Measurements from ENCODE around the gene FAM193B. TPM values are rescaled to one million over a fixed set of nuclear protein-coding genes. Genes with fewer than 3 reads are reported as not detected.

Gene FAM193B
- total and polyA plus RNA-seq, 2 of the 13 experiments (the other 11 are each of a cell fraction or from before 2014, with no cell fraction given) = 21.2 to 40.9 TPM

DNA sequence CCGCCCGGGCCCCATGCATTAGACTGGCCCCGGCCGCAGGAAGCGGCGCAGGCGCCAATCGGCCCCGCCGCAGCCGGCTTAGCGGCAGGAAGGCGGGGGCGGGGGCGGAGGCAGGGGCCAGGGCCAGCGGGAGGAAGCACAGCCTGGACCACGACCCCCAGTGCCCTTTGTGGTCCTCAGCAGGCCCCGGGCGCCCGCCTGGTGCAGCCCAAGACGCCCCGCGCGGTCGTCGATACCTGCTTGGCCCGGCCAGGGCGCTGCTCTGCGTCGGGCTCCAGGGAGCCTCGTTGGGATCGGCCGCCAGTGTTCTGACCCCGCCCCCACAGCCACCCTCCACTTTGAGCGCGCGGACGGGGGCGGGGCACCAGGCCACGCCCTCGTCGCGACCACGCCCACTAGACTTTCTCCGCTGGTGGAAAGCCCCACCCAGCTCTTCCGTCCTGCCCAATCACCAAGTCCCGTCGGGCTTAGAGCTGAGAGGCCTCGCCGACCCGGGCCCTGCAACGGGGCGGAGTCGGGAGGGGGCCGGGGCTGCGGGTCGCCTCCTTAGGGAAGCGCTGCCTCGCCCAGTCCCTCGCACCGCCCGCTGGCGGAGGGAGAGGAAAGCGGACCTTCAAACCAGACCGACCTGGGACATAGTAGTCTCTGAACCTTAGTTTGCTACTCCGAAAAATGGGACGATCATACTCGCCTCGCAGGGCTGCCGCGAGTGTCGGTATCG, 56.9 kb downstream of the FAM193B start, which contains the start of gene PDLIM7 (continued):
- TF ChIP-seq SIN3A (IDR thresholded peaks at IDR 0.05; ENCODE audit: borderline replicate concordance, low read depth, low read length) = peak; percentile 49; the same call in 1 of the 2 replicates
- no peak for TF ChIP-seq ZNF652 (CRISPR knock-in tag; IDR thresholded peaks at IDR 0.05; ENCODE audit: borderline replicate concordance, low read depth)
- no peak for TF ChIP-seq ZZZ3 (CRISPR knock-in tag; IDR thresholded peaks at IDR 0.05; ENCODE audit: borderline replicate concordance)
- TF ChIP-seq EED (CRISPR knock-in tag; IDR thresholded peaks at IDR 0.05) = peak; percentile 6; the same call in 1 of the 2 replicates
- TF ChIP-seq MIXL1 (CRISPR knock-in tag; IDR thresholded peaks at IDR 0.05) = no peak
- TF ChIP-seq, protein P1, sequence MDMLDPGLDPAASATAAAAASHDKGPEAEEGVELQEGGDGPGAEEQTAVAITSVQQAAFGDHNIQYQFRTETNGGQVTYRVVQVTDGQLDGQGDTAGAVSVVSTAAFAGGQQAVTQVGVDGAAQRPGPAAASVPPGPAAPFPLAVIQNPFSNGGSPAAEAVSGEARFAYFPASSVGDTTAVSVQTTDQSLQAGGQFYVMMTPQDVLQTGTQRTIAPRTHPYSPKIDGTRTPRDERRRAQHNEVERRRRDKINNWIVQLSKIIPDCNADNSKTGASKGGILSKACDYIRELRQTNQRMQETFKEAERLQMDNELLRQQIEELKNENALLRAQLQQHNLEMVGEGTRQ (IDR thresholded peaks at IDR 0.05; ENCODE audit: low read depth, low read length) = no peak
- TF ChIP-seq, protein P1 (CRISPR knock-in tag; IDR thresholded peaks at IDR 0.05; ENCODE audit: borderline replicate concordance) = no peak
- no peak for TF ChIP-seq KAT7 (CRISPR knock-in tag; IDR thresholded peaks at IDR 0.05; ENCODE audit: borderline replicate concordance)
- TF ChIP-seq, protein P2, sequence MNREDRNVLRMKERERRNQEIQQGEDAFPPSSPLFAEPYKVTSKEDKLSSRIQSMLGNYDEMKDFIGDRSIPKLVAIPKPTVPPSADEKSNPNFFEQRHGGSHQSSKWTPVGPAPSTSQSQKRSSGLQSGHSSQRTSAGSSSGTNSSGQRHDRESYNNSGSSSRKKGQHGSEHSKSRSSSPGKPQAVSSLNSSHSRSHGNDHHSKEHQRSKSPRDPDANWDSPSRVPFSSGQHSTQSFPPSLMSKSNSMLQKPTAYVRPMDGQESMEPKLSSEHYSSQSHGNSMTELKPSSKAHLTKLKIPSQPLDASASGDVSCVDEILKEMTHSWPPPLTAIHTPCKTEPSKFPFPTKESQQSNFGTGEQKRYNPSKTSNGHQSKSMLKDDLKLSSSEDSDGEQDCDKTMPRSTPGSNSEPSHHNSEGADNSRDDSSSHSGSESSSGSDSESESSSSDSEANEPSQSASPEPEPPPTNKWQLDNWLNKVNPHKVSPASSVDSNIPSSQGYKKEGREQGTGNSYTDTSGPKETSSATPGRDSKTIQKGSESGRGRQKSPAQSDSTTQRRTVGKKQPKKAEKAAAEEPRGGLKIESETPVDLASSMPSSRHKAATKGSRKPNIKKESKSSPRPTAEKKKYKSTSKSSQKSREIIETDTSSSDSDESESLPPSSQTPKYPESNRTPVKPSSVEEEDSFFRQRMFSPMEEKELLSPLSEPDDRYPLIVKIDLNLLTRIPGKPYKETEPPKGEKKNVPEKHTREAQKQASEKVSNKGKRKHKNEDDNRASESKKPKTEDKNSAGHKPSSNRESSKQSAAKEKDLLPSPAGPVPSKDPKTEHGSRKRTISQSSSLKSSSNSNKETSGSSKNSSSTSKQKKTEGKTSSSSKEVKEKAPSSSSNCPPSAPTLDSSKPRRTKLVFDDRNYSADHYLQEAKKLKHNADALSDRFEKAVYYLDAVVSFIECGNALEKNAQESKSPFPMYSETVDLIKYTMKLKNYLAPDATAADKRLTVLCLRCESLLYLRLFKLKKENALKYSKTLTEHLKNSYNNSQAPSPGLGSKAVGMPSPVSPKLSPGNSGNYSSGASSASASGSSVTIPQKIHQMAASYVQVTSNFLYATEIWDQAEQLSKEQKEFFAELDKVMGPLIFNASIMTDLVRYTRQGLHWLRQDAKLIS (CRISPR knock-in tag; IDR thresholded peaks at IDR 0.05) = no peak
- TF ChIP-seq, protein P3, sequence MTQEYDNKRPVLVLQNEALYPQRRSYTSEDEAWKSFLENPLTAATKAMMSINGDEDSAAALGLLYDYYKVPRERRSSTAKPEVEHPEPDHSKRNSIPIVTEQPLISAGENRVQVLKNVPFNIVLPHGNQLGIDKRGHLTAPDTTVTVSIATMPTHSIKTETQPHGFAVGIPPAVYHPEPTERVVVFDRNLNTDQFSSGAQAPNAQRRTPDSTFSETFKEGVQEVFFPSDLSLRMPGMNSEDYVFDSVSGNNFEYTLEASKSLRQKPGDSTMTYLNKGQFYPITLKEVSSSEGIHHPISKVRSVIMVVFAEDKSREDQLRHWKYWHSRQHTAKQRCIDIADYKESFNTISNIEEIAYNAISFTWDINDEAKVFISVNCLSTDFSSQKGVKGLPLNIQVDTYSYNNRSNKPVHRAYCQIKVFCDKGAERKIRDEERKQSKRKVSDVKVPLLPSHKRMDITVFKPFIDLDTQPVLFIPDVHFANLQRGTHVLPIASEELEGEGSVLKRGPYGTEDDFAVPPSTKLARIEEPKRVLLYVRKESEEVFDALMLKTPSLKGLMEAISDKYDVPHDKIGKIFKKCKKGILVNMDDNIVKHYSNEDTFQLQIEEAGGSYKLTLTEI (CRISPR knock-in tag; conservative IDR thresholded peaks at IDR 0.05) = no peak
- peak; percentile 24; the same call in 1 of the 2 replicates for TF ChIP-seq THAP11 (CRISPR knock-in tag; IDR thresholded peaks at IDR 0.05)
- 0 out of 2 replicates have a peak, but pooled peaks have one; percentile 71 for TF ChIP-seq ZNF589 (CRISPR knock-in tag; conservative IDR thresholded peaks at IDR 0.05)
- TF ChIP-seq, protein P4, sequence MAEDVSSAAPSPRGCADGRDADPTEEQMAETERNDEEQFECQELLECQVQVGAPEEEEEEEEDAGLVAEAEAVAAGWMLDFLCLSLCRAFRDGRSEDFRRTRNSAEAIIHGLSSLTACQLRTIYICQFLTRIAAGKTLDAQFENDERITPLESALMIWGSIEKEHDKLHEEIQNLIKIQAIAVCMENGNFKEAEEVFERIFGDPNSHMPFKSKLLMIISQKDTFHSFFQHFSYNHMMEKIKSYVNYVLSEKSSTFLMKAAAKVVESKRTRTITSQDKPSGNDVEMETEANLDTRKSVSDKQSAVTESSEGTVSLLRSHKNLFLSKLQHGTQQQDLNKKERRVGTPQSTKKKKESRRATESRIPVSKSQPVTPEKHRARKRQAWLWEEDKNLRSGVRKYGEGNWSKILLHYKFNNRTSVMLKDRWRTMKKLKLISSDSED (CRISPR knock-in tag; IDR thresholded peaks at IDR 0.05) = no peak
- TF ChIP-seq ZNF614 (CRISPR knock-in tag; IDR thresholded peaks at IDR 0.05; ENCODE audit: borderline replicate concordance) = no peak
- no peak for TF ChIP-seq PLRG1 (conservative IDR thresholded peaks at IDR 0.05)
